CD4-positive, alpha-beta T cell (primary cell): ENCODE results near the gene LRRC25. TPM values are rescaled to one million over a fixed set of nuclear protein-coding genes. Genes with fewer than 3 reads are reported as not detected.

Experiments
- ATAC-seq: fragments of 200-7000 bp; cut with Tn5 transposase; one replicate; pipeline ENCODE4 v1.10.0; 2022; ENCODE audit warnings: mild to moderate bottlenecking; ENCODE audit not compliant: poor library complexity
- CTCF ChIA-PET: fragments of 350-600 bp; sonication (Branson Sonifier 250); formaldehyde crosslinking; loops from one replicate; lab custom pipeline; 2021; ENCODE audit warnings: antibody characterized with exemption, inconsistent platforms; lab: Charles Lee
- POLR2A ChIA-PET: fragments of 350-600 bp; sonication (Branson Sonifier 250); formaldehyde crosslinking; loops from one replicate; lab custom pipeline; 2021; ENCODE audit warnings: antibody characterized with exemption, inconsistent platforms; lab: Charles Lee
- DNase-seq, 14 experiments: peaks; one replicate each; pipeline ENCODE4 v3.0.0-alpha.2; 2013 to 2020; ENCODE audit warnings: mixed read lengths in 2 of 14
- H3K27ac ChIP-seq, 2 donors: one replicate each; pipeline versions ENCODE4 v1.5.1 to v1.7.0; 2013; ENCODE audit warnings: low read length in 2 of 2, low read depth in 1 of 2, mild to moderate bottlenecking in 1 of 2
- H3K27me3 ChIP-seq, 2 experiments: 1 replicate in 1 of 2; 2 replicates in 1 of 2; pipeline versions ENCODE4 v1.6.1 to v1.7.0; 2013; ENCODE audit warnings: low read length in 2 of 2, control low read depth in 1 of 2, mild to moderate bottlenecking in 1 of 2, moderate library complexity in 1 of 2; ENCODE audit not compliant: insufficient read depth in 2 of 2, control insufficient read depth in 1 of 2
- H3K36me3 ChIP-seq: one replicate; pipeline ENCODE4 v1.6.1; 2013; ENCODE audit warnings: low read length, control low read depth; ENCODE audit not compliant: insufficient read depth
- H3K4me1 ChIP-seq: one replicate; pipeline ENCODE4 v1.6.1; 2013; ENCODE audit warnings: low read length, control low read depth; ENCODE audit not compliant: insufficient read depth
- H3K4me3 ChIP-seq: one replicate; pipeline ENCODE4 v1.5.1; 2013; ENCODE audit warnings: mild to moderate bottlenecking, low read length, moderate library complexity
- H3K9me3 ChIP-seq, 2 experiments: 1 replicate in 1 of 2; 2 replicates in 1 of 2; pipeline versions ENCODE4 v1.6.1 to v1.7.0; 2013; ENCODE audit warnings: low read length in 2 of 2, mild to moderate bottlenecking in 2 of 2, control low read depth in 1 of 2, moderate library complexity in 1 of 2; ENCODE audit not compliant: control insufficient read depth in 1 of 2, insufficient read depth in 1 of 2
- H3K27ac Mint-ChIP-seq: one replicate; pipeline ENCODE4 v1.8.0; 2020; ENCODE audit warnings: mixed read lengths
- H3K27me3 Mint-ChIP-seq: one replicate; pipeline ENCODE4 v1.8.0; 2021; ENCODE audit warnings: mixed read lengths
- H3K36me3 Mint-ChIP-seq: one replicate; pipeline ENCODE4 v1.8.0; 2021; ENCODE audit warnings: low read depth, mixed read lengths
- H3K4me1 Mint-ChIP-seq: one replicate; pipeline ENCODE4 v1.8.0; 2021; ENCODE audit warnings: low read depth, mixed read lengths
- H3K4me3 Mint-ChIP-seq: one replicate; pipeline ENCODE4 v1.8.0; 2020; ENCODE audit warnings: mild to moderate bottlenecking, mixed read lengths
- H3K9me3 Mint-ChIP-seq: one replicate; pipeline ENCODE4 v1.8.0; 2020; ENCODE audit warnings: mixed read lengths
- CTCF ChIP-seq: fragments of 200-600 bp; IDR thresholded peaks from one replicate; pipeline ENCODE4 v1.8.0; 2022; ENCODE audit warnings: antibody characterized with exemption, mild to moderate bottlenecking
- intact Hi-C, 2 experiments: fragments of 100-400 bp; cut with DNase I in 1 of 2; cut with micrococcal nuclease in 1 of 2; formaldehyde crosslinking; loops; one replicate each; pipeline versions ENCODE4 v1.15.1 to v1.9.0; 2023 to 2025; cut with DNase I, micrococcal nuclease
- total RNA-seq, 174 experiments: library from RNA in 2 of 174; stranded (reverse) in 2 of 174; gene quantifications; one replicate each; pipeline ENCODE4 v1.2.3 and lab custom pipeline; 2021 to 2026

Gene LRRC25
- total RNA-seq, 2 experiments from 2014 or later, result 0.82 to 0.92 TPM

GRCh38 chr19:18424890-18425514, 27.6 kb upstream of the LRRC25 start:
- H3K4me1 ChIP-seq, result peaks cover 97% of the 10 kb centered on the region
- CTCF ChIA-PET, result interaction anchor here (1.1 to 1.2 kb wide), 2 partner anchors 26 to 37 kb away, joined by 3 read pairs; no protein-coding TSS in a partner anchor

GRCh38 chr19:18424122-18424889, 26.9 kb upstream of the LRRC25 start:
- no peak overlapping the region for H3K27ac ChIP-seq
- Mint-ChIP-seq H3K27me3 (no peaks in the 10 kb centered on the region), H3K9me3 (no peaks in the 10 kb centered on the region), H3K4me1 (peaks cover 57% of the 10 kb centered on the region), H3K36me3 (no peaks in the 10 kb centered on the region), H3K4me3 (peak overlapping the region; percentile 30), H3K27ac (no peak overlapping the region)
- no peaks in the 10 kb centered on the region for H3K27me3 ChIP-seq
- intact Hi-C loops, result no loop called here
- DNase-seq, result peak in 1 of 14 experiments; percentile 29
- ChIA-PET POLR2A (interaction anchor here (1.5 to 1.6 kb wide), 2 partner anchors 13 kb away, joined by 4 read pairs; no protein-coding TSS in a partner anchor), CTCF (interaction anchor here (1.1 kb wide), 1 partner anchor 27 kb away, joined by 3 read pairs; no protein-coding TSS in a partner anchor)
- no peak for TF ChIP-seq CTCF
- H3K36me3 ChIP-seq, result peaks cover 22% of the 10 kb centered on the region
- peaks cover 93% of the 10 kb centered on the region for H3K4me1 ChIP-seq
- no peak overlapping the region for H3K4me3 ChIP-seq
- no peak for ATAC-seq
- H3K9me3 ChIP-seq, result no peaks in the 10 kb centered on the region

More at GRCh38 chr19:18424890-18425514, 27.6 kb upstream of the LRRC25 start:
- no peak overlapping the region for H3K4me3 Mint-ChIP-seq
- no peak for TF ChIP-seq CTCF
- ATAC-seq (no peak), DNase-seq (peak in 1 of 14 experiments; percentile 36)
- no peaks in the 10 kb centered on the region for H3K36me3 Mint-ChIP-seq
- intact Hi-C loops, result no loop called here
- peak overlapping the region; percentile 66 for H3K27ac Mint-ChIP-seq
- POLR2A ChIA-PET, result interaction anchor here (1.6 kb wide), 1 partner anchor 12 kb away, joined by 4 read pairs; no protein-coding TSS in a partner anchor
- Histone ChIP-seq H3K36me3 (peaks cover 22% of the 10 kb centered on the region), H3K27me3 (no peaks in the 10 kb centered on the region), H3K9me3 (no peaks in the 10 kb centered on the region), H3K4me3 (no peak overlapping the region), H3K27ac (no peak overlapping the region)
- no peaks in the 10 kb centered on the region for H3K9me3 Mint-ChIP-seq
- H3K27me3 Mint-ChIP-seq, result no peaks in the 10 kb centered on the region
- H3K4me1 Mint-ChIP-seq, result peaks cover 61% of the 10 kb centered on the region

- H3K9me3 Mint-ChIP-seq, result no peaks in the 10 kb centered on the region
- no peaks in the 10 kb centered on the region for H3K9me3 ChIP-seq
- ChIA-PET POLR2A (interaction anchor here (1.5 to 1.6 kb wide), 2 partner anchors 14 to 134 kb away, joined by 4 to 5 read pairs; partner anchors contain the start of gene KXD1), CTCF (interaction anchor here (0.5 to 1.7 kb wide), 2 partner anchors 144 to 295 kb away, joined by 3 to 4 read pairs; no protein-coding TSS in a partner anchor)
- peak overlapping the region; percentile 74 for H3K4me3 Mint-ChIP-seq
- peak overlapping the region in 1 of 2 donors; percentile 55 for H3K27ac ChIP-seq
- H3K4me1 Mint-ChIP-seq, result peaks cover 62% of the 10 kb centered on the region
- ATAC-seq (no peak), DNase-seq (peak in 1 of 14 experiments; percentile 37)
- H3K27me3 Mint-ChIP-seq, result peaks cover 5% of the 10 kb centered on the region
- peaks cover 22% of the 10 kb centered on the region for H3K36me3 ChIP-seq
- peak overlapping the region; percentile 77 for H3K27ac Mint-ChIP-seq
- intact Hi-C loops, result no loop called here
- H3K4me3 ChIP-seq, result peak overlapping the region; percentile 25
- no peak for TF ChIP-seq CTCF
- H3K27me3 ChIP-seq, result peaks cover 0 to 3% of the 10 kb centered on the region in 2 experiments
- H3K36me3 Mint-ChIP-seq, result no peaks in the 10 kb centered on the region
- peaks cover 91% of the 10 kb centered on the region for H3K4me1 ChIP-seq
These were observed 26.0 kb upstream of the LRRC25 start for GRCh38 chr19:18423258-18424020.
